Measurements from ENCODE around the gene MOV10.

The MOV10 gene

DNA sequence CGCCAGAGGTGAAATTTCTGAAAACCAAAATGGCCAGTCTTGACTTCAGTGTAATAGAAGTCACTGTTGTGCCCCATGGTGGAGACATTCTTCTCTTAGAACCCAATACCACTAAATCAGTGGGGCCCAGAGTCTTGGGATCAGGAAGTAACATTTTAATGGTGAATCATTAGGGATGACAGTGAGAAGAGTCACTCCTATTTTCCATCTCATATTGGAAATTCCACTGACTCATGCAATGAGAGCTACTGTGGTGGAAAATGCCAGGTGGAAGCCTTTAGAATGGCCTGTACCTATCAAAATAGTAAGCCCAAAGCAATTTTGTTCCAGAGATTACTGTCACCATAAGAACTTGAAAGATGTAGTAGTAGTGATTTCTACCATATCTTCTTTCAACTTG, 61.3 kb downstream of the MOV10 start:
- no peak for DNase-seq
- Mint-ChIP-seq H3K36me3 (no peaks in the 10 kb centered on the region), H3K27ac (no peak overlapping the region), H3K4me3 (no peak overlapping the region), H3K9me3 (peaks cover 5 to 7% of the 10 kb centered on the region in 2 donors), H3K27me3 (peaks cover 24 to 29% of the 10 kb centered on the region in 2 donors), H3K4me1 (peaks cover 0 to 2% of the 10 kb centered on the region in 2 donors)
- ATAC-seq (replicated peaks) = peak in 1 of 2 donors; percentile 47

- no peak overlapping the region for H3K27ac Mint-ChIP-seq
- no peak overlapping the region for H3K4me3 Mint-ChIP-seq
- peaks cover 41 to 47% of the 10 kb centered on the region in 2 donors for H3K27me3 Mint-ChIP-seq
- ATAC-seq (replicated peaks) (no peak), DNase-seq (no peak)
- H3K36me3 Mint-ChIP-seq = no peaks in the 10 kb centered on the region
- H3K9me3 Mint-ChIP-seq = peaks cover 5 to 7% of the 10 kb centered on the region in 2 donors
- H3K4me1 Mint-ChIP-seq = no peaks in the 10 kb centered on the region
Observed at GRCh38 chr1:112737573-112737972, 63.1 kb downstream of the MOV10 start.

- H3K27me3 Mint-ChIP-seq = peaks cover 67 to 87% of the 10 kb centered on the region in 2 donors
- no peak overlapping the region for H3K27ac Mint-ChIP-seq
- ATAC-seq (replicated peaks) = no peak
- H3K4me3 Mint-ChIP-seq = peak overlapping the region in 1 of 2 donors; percentile 44
- DNase-seq = no peak
- H3K9me3 Mint-ChIP-seq = peaks cover 6 to 7% of the 10 kb centered on the region in 2 donors
- H3K4me1 Mint-ChIP-seq = peaks cover 0 to 14% of the 10 kb centered on the region in 2 donors
- peaks cover 0 to 3% of the 10 kb centered on the region in 2 donors for H3K36me3 Mint-ChIP-seq
Observed at GRCh38 chr1:112743174-112744008, 68.9 kb downstream of the MOV10 start.

GRCh38 chr1:112744009-112744578, 69.6 kb downstream of the MOV10 start:
- Mint-ChIP-seq H3K27me3 (peaks cover 64 to 84% of the 10 kb centered on the region in 2 donors), H3K27ac (no peak overlapping the region), H3K4me1 (peaks cover 0 to 14% of the 10 kb centered on the region in 2 donors), H3K9me3 (peaks cover 5% of the 10 kb centered on the region in 2 donors), H3K36me3 (peaks cover 0 to 3% of the 10 kb centered on the region in 2 donors), H3K4me3 (peak overlapping the region; percentile 13 to 44)
- peak; percentile 45 to 58 for ATAC-seq (replicated peaks)
- DNase-seq = peak; percentile 8

DNA sequence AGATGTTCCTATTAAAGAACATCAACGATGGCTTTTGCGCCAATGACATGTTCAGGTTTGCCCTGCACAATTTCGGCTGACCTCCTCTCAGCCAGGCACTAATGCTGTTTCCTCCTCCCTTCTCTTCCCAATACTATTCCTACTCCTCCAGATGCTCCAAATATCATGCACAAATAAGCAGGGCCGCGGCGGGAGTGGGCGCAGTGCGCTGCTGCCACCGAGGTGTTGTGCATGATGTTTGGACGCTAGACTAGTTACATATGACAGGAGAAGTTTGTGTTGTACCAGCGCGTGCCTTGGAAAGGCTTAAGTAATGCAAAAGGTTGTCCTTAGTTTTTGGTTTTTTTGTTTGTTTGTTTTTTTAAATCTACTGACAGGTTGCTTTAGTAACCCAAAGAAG, 73.9 kb downstream of the MOV10 start:
- H3K27me3 Mint-ChIP-seq = peaks cover 44 to 58% of the 10 kb centered on the region in 2 donors
- DNase-seq (no peak), ATAC-seq (replicated peaks) (no peak)
- peaks cover 0 to 13% of the 10 kb centered on the region in 2 donors for H3K4me1 Mint-ChIP-seq
- H3K36me3 Mint-ChIP-seq = peaks cover 0 to 4% of the 10 kb centered on the region in 2 donors
- H3K9me3 Mint-ChIP-seq = peaks cover 0 to 3% of the 10 kb centered on the region in 2 donors
- H3K4me3 Mint-ChIP-seq = no peak overlapping the region
- no peak overlapping the region for H3K27ac Mint-ChIP-seq

Data from stimulated activated naive B cell treated with anti-CD40 and anti-IgM and Interleukin-4, amounts not matched to agents 10 μg/mL and 1 μg/mL and 100 μg/mL, for 72 hours (primary cell).